ENCODE results near the gene PDE1A. TPM values are rescaled to one million over a fixed set of nuclear protein-coding genes. Genes with fewer than 3 reads are reported as not detected.

Gene PDE1A
- total and polyA plus RNA-seq, 10 of the 15 experiments (the other 5 are each of a cell fraction or from before 2014, with no cell fraction given), result 1.1 TPM; not detected in 9

DNA sequence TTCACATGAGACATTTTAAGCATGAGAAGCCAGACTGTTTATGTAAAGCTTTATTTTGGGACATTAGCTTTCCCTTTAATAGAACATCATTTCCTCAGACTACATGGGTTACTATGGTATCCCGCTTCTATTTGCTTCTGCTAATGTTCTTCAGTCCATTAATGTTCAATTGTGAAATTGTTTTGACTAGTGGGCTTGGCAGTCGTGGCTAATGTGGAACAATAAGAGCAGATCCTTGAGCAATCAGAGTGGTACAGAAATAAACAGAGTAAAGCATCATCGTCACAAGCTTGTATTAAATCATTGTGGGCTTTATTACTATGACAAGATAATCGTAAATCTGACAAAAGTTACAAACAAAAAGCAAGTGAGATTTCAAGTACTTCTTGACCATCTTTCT is 60.2 kb downstream of the PDE1A start (continued):
- TF ChIP-seq ZZZ3 (IDR thresholded peaks at IDR 0.05; ENCODE audit: control insufficient read depth, insufficient read length, low read depth), result no peak
- no peak for TF ChIP-seq ELK1 (IDR thresholded peaks at IDR 0.05; ENCODE audit: low read depth, low read length)
- no peak for TF ChIP-seq MEF2B (IDR thresholded peaks at IDR 0.05; ENCODE audit: partially characterized antibody, poor library complexity, severe bottlenecking)
- no peak for TF ChIP-seq E2F4 (IDR thresholded peaks at IDR 0.05; ENCODE audit: low read depth, low read length)

DNA sequence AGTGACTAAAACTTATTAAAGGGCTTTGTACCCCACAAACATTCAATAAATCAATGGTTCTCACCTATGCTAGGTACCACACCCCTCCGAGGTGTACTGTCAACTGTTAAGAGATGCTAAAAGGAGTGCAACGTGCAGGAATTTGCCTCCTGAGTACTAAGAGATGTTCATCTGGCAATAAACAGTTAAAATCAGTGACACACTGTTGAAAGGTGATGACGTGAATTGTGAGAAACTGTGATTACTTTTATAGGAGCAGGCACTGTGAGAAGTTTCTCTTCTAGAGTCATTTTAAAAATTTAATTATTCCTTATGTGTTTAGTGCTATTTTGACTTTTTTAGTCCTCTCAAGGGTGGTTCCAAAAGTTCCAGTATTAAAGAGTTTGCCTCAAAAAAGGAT is 61.0 kb downstream of the PDE1A start:
- intact Hi-C loops (cut with micrococcal nuclease; ENCODE audit: unreplicated experiment), result no loop called here
- in situ Hi-C loops (cut with MboI), result no loop called here
- Histone ChIP-seq H3K27ac (ENCODE audit: control insufficient read depth, insufficient read depth) (no peak overlapping the region), H2AFZ (ENCODE audit: control insufficient read depth, low read depth, low read length) (no peak overlapping the region), H3K27me3 (replicated peaks in 1 of 2; ENCODE audit: control insufficient read depth in 2 of 2, insufficient read depth in 2 of 2, low read length in 1 of 2) (no peaks in the 10 kb centered on the region), H3K9me3 (replicated peaks; ENCODE audit: control insufficient read depth, insufficient read depth, low read length) (no peaks in the 10 kb centered on the region), H3K4me1 (ENCODE audit: control insufficient read depth, insufficient read depth, low read length) (no peaks in the 10 kb centered on the region), H3K9ac (ENCODE audit: control insufficient read depth, insufficient read depth, low read length) (no peak overlapping the region), H4K20me1 (ENCODE audit: control insufficient read depth, insufficient read depth) (no peaks in the 10 kb centered on the region), H3K4me3 (no peak overlapping the region), H3K36me3 (ENCODE audit: control insufficient read depth in 2 of 2, insufficient read depth in 2 of 2, low read length in 1 of 2) (no peaks in the 10 kb centered on the region), H3K79me2 (ENCODE audit: control insufficient read depth, insufficient read depth, low read length) (no peaks in the 10 kb centered on the region), H3K4me2 (ENCODE audit: control insufficient read depth, insufficient read depth) (no peak overlapping the region)
- no peak for DNase-seq (ENCODE audit: low read depth, low spot score)
- SMC1A ChIA-PET (ENCODE audit: uncharacterized antibody, unreplicated experiment), result no interaction called here
- POLR2A ChIA-PET, result no interaction called here
- 2% methylated on average over 3 of the region's 3 CpGs for WGBS (ENCODE audit: insufficient coverage, insufficient replicate concordance, low lambda C conversion rate, missing lambda C conversion rate)
- CTCF ChIA-PET, result no interaction called here
- FAIRE-seq, result no peak
- RAD21 ChIA-PET (ENCODE audit: unreplicated experiment), result no interaction called here
- no peak for ATAC-seq
- BruUV-seq (replicated peaks), result no TSS peak
- TF ChIP-seq CREM (IDR thresholded peaks at IDR 0.05; ENCODE audit: low read depth) (no peak), BCL11A (IDR thresholded peaks at IDR 0.05; ENCODE audit: low read depth, low read length) (no peak), EED (IDR thresholded peaks at IDR 0.05; ENCODE audit: low read depth) (no peak), DPF2 (IDR thresholded peaks at IDR 0.05) (no peak), NR2F1 (conservative IDR thresholded peaks at IDR 0.05) (no peak), E2F4 (IDR thresholded peaks at IDR 0.05; ENCODE audit: low read depth, low read length) (no peak), NFYB (IDR thresholded peaks at IDR 0.05; ENCODE audit: insufficient read depth, low read depth, low read length) (no peak), CBX5 (IDR thresholded peaks at IDR 0.05; ENCODE audit: low read depth) (no peak), SPI1 (IDR thresholded peaks at IDR 0.05; ENCODE audit: borderline replicate concordance, insufficient read depth, low read depth, low read length) (no peak)
- TF ChIP-seq, protein P1, sequence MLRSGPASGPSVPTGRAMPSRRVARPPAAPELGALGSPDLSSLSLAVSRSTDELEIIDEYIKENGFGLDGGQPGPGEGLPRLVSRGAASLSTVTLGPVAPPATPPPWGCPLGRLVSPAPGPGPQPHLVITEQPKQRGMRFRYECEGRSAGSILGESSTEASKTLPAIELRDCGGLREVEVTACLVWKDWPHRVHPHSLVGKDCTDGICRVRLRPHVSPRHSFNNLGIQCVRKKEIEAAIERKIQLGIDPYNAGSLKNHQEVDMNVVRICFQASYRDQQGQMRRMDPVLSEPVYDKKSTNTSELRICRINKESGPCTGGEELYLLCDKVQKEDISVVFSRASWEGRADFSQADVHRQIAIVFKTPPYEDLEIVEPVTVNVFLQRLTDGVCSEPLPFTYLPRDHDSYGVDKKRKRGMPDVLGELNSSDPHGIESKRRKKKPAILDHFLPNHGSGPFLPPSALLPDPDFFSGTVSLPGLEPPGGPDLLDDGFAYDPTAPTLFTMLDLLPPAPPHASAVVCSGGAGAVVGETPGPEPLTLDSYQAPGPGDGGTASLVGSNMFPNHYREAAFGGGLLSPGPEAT (IDR thresholded peaks at IDR 0.05; ENCODE audit: low read depth), result no peak
- TF ChIP-seq, protein P2, sequence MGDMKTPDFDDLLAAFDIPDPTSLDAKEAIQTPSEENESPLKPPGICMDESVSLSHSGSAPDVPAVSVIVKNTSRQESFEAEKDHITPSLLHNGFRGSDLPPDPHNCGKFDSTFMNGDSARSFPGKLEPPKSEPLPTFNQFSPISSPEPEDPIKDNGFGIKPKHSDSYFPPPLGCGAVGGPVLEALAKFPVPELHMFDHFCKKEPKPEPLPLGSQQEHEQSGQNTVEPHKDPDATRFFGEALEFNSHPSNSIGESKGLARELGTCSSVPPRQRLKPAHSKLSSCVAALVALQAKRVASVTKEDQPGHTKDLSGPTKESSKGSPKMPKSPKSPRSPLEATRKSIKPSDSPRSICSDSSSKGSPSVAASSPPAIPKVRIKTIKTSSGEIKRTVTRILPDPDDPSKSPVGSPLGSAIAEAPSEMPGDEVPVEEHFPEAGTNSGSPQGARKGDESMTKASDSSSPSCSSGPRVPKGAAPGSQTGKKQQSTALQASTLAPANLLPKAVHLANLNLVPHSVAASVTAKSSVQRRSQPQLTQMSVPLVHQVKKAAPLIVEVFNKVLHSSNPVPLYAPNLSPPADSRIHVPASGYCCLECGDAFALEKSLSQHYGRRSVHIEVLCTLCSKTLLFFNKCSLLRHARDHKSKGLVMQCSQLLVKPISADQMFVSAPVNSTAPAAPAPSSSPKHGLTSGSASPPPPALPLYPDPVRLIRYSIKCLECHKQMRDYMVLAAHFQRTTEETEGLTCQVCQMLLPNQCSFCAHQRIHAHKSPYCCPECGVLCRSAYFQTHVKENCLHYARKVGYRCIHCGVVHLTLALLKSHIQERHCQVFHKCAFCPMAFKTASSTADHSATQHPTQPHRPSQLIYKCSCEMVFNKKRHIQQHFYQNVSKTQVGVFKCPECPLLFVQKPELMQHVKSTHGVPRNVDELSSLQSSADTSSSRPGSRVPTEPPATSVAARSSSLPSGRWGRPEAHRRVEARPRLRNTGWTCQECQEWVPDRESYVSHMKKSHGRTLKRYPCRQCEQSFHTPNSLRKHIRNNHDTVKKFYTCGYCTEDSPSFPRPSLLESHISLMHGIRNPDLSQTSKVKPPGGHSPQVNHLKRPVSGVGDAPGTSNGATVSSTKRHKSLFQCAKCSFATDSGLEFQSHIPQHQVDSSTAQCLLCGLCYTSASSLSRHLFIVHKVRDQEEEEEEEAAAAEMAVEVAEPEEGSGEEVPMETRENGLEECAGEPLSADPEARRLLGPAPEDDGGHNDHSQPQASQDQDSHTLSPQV (IDR thresholded peaks at IDR 0.05), result no peak

Data from GM12878 (cell line).